ENCODE results near the gene ANO7.

The ANO7 gene

GRCh38 chr2:241157841-241158545 lies 30.5 kb upstream of the ANO7 start:
- DNase-seq = no peak

GRCh38 chr2:241158546-241158900 lies 30.0 kb upstream of the ANO7 start:
- DNase-seq = no peak

- DNase-seq = no peak
Observed at GRCh38 chr2:241159116-241159515, 29.4 kb upstream of the ANO7 start.

DNA sequence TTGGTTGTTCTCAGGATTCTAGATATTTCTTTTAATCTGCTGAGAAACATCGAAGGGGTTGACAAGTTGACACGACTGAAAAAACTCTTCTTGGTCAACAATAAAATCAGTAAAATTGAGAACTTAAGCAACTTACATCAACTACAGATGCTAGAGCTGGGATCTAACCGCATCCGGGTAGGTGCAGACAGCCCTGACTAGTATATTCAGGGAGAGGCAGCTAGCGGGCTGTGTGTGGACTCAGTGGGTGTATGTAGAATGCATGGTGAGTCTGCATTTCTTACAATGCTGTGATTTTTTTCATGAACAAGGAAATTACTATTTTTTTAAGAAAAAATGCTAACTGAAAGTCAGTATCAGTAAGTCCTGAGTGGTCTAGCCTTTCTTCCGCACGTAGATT lies 28.2 kb upstream of the ANO7 start:
- no peak for DNase-seq

DNA sequence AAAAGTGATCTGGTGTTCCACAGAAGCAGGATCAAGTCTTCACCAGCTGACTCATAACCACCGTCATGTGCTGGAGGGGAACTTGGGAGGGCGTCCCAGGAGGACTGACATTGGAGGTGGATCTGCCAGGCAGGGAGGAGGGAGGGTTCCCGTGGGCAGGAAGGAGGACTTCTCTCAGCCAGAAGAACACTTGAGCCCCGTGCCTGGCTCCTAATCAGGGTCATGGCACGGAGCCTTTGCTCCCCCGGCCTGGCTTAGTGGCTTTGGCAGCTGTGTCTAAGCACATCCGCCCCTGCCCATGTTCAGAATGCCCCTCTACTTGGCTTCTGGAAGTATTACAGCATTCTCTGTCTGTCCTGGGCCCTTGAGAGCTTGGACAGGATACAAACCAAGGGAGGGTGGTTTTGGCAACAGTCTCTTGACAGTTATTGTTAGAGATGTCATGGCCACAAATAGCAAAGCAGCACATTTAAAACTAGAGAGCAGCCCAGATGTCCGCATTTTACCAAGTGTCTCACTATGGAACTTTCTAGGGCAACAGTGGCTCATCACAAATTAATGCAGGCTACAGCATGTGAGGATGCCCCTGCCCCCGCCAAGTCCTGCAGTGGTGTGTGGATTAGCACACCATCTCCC lies 26.7 kb upstream of the ANO7 start:
- no peak for DNase-seq

- no peak for DNase-seq
Observed at GRCh38 chr2:241163601-241164118, 24.8 kb upstream of the ANO7 start.

DNA sequence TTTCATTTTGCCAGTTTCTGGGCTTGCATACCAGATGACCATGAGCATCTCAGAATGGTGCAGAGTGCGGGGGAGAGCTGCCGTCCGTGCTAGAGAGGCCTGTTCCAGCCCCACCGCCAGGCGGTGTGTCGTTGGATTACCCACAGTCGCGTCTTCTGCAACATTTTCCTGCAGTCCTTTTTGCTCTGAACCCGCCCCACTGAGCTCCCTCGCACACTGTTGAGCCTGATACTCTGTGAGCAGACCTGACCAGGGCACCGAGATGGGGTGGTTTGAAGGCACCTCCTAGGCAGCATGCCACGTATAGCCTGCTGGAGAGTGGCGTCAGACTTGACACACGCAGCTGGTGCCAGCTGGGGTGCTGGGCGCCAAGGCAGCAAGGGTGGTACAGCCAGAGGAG lies 20.1 kb upstream of the ANO7 start:
- no peak for DNase-seq

GRCh38 chr2:241173557-241173956 lies 14.9 kb upstream of the ANO7 start:
- no peak for DNase-seq

DNA sequence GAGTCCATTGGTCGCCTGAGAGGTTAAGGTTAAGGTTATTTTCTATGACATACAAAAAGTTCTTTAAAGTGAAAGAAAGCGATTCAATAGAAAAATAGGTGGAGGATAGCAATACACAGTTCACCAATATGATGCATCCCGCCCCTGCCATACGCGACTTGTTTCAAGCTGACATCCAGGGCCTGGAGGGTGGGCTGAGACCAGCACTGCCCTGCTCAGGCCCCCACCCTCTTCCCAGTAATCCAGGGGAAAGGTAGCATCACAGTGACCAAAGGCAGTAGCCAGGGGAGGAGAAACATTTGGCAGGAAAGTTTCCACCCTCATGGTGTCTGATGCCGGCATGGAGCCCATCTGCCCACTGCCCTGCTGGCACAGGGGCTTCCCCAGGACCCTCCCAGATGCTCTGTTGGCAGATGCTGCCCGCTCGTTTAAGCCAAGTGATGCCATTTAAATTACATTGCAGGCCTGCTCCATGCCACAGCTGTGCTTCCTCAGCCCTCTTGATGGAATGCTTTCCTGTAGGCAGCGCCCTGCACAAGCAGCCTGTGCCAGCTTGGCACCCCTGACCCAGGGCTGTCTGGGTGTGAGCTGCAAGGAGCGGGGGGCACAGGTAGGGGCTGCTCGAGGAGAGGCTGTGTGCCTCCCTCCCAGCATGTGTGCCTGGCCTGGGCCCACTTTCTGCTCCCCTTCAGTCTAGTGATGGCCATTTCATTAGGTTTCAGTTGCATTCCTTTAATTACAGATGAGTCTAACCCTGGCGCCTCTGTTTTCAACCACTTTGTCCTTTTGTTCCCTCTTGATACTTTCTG lies 10.7 kb upstream of the ANO7 start:
- DNase-seq = no peak

DNA sequence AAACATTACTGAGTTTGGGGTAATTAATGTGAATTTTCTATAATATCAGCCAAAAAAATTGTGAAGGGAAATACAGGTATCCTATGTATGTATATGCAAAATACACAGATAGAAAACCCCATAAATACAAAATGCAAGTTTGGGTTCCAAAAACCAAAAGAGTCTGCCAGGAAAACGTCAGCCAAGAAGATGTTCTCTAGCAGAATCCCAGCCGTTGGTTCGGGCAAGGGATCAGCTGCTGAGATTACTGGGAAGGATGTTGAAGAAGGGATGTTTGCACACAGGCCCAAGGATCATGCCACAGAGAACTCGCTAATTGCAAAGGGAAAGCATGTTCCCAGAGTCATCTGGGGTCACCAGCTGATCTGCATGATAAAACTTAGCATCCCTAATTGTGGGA lies 9.5 kb upstream of the ANO7 start:
- DNase-seq = no peak

DNA sequence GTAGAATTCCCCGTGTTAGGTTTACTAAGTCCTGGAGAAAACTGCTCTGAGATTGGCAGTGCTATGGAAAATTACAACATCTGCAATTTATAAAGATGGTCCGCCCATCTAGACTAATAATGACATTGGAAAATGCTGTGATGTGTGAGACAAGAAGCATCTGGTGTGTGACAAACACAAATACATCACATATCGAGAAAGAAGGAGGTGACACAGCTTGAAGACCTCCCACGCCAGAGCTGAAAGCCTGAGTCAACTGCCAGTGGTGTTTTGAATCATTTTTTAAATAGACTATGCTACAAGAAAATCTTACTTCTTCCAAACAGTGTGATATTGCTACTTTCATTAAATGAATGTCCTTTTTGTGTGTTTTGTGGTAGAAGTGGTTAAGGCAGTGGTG lies 8.6 kb upstream of the ANO7 start:
- DNase-seq = no peak

DNA sequence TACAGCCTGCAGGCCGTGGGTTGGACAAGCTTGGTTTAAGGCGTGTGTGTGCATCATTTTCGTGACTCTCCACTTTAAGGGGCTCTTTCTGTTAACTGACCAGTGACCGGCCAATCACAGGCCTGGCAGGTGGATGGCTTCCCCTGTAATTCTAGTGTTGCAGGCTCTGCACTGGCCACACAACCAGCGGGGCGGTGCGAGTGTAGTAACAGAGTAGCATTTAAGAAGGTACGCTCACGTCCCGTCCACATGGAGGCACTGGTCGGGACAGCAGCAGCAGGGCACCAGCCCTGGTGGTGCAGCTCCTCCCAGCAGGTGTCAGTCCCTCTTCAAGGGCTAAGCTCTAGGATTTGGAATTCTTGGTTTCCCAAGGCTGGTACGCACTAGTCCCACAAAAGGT lies 8.0 kb upstream of the ANO7 start:
- DNase-seq = no peak

DNA sequence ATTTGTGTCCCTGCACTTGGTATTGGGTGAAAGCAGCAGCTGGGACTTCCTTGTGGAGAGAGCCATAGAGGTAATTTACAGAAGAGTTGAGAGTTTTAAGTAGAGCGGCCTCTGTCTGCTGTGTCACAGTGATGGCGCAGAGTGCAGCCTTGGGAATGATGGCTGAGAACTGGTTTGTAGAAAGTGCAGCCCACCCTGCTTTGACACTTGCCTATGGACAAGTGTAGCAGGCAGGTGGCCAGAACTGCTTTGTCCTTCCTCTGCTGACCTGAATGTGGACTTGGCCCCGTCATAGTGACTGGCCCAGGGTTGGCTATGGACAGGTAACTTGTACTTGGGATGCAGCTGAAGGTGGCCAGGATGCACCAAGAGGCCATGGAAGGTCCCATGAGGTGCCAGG lies 6.4 kb upstream of the ANO7 start:
- no peak for DNase-seq

GRCh38 chr2:241182531-241183133 lies 5.8 kb upstream of the ANO7 start:
- no peak for DNase-seq

- DNase-seq = no peak
Observed at GRCh38 chr2:241183221-241183620, 5.3 kb upstream of the ANO7 start.

GRCh38 chr2:241184901-241185300 lies 3.6 kb upstream of the ANO7 start:
- DNase-seq = no peak

GRCh38 chr2:241185961-241186360 lies 2.5 kb upstream of the ANO7 start:
- DNase-seq = no peak

DNA sequence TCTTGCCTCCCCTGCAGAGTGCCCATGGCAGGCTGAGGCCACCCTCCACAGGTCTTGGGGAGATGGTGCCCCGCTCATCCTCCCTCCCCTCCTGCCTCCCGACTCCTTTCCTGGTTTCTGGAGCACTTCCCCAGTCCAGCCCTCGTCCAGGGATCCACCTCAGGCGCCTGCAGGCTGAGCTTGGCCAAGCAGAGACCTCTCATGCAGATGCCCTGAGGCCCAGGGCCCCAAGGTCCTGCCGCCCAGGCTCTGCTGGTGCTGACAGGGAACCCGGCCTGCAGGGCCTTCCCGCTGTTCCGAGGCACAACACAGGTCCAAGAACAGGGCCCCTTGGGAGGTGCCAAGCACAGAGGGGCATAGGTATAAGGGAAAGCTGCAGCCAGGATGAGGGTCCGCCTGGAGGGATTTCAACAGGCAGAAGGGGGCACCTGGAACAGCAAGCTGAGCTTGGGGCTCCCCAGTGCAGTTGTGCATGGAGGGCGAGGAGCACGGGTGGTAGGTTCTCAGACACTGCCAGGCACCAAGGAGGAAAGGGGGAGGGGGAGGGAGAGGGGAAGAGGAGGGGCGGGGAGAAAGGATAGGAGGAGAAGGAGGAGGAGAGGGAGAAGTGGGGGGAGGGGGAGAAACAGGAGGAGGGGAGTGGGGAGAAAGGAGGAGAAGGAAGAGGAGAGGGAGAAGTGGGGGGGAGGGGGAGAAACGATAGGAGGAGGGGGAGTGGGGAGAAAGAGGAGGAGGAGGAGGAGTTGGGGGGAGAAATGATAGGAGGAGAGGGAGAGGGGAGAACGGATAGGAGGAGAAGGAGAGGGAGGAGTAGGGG lies 1.2 kb upstream of the ANO7 start:
- no peak for DNase-seq

GRCh38 chr2:241187918-241188234 lies 601 bp upstream of the ANO7 start:
- DNase-seq = no peak

GRCh38 chr2:241189093-241189855 lies 797 bp downstream of the ANO7 start:
- DNase-seq = no peak

GRCh38 chr2:241189856-241190201 lies 1.4 kb downstream of the ANO7 start:
- no peak for DNase-seq
